Measurements from ENCODE around the gene ZNF329. TPM values are rescaled to one million over a fixed set of nuclear protein-coding genes. Genes with fewer than 3 reads are reported as not detected.

ZNF329 gene
- polyA plus RNA-seq, 3 donors, result 0.56 to 1.2 (median 0.65) TPM

DNA sequence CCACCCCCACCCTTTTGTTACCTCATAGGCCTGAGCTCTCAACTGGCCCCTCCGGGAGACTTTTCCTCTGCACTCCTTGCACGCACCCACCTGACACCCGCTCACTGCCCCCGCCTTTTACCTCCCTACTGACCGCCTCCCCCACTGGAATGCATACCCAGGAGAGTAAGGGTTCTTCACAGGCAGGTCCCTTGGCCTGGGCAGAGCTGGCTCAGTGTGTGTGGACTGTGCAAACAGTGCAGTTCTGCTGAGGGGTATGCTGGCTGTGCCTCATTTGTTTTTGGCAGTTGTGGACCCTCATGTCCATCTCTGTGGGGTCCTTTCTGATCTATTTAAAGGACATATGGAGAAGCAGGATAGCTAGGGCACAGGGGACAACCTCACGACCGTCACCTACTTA, 57.5 kb downstream of the ZNF329 start:
- TF ChIP-seq, protein P1, sequence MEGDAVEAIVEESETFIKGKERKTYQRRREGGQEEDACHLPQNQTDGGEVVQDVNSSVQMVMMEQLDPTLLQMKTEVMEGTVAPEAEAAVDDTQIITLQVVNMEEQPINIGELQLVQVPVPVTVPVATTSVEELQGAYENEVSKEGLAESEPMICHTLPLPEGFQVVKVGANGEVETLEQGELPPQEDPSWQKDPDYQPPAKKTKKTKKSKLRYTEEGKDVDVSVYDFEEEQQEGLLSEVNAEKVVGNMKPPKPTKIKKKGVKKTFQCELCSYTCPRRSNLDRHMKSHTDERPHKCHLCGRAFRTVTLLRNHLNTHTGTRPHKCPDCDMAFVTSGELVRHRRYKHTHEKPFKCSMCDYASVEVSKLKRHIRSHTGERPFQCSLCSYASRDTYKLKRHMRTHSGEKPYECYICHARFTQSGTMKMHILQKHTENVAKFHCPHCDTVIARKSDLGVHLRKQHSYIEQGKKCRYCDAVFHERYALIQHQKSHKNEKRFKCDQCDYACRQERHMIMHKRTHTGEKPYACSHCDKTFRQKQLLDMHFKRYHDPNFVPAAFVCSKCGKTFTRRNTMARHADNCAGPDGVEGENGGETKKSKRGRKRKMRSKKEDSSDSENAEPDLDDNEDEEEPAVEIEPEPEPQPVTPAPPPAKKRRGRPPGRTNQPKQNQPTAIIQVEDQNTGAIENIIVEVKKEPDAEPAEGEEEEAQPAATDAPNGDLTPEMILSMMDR (IDR thresholded peaks at IDR 0.05), result no peak
- Histone ChIP-seq H3K4me3 (replicated peaks in 1 of 3; ENCODE audit: low read depth in 2 of 3, low read length in 3 of 3) (no peak overlapping the region), H3K9me3 (replicated peaks in 1 of 2; ENCODE audit: control insufficient read depth in 1 of 2, insufficient read depth in 1 of 2, low read length in 2 of 2) (peaks cover 77 to 96% of the 10 kb centered on the region in 2 donors), H3K36me3 (replicated peaks in 1 of 2; ENCODE audit: control insufficient read depth in 1 of 2, insufficient read depth in 2 of 2, low read length in 2 of 2) (no peaks in the 10 kb centered on the region), H3K79me2 (ENCODE audit: insufficient read depth, low read length) (no peaks in the 10 kb centered on the region), H4K20me1 (ENCODE audit: insufficient read depth, low read length) (no peaks in the 10 kb centered on the region), H3K4me2 (replicated peaks; ENCODE audit: extremely low read depth, low read length, poor library complexity, severe bottlenecking) (no peak overlapping the region), H3K27me3 (ENCODE audit: control insufficient read depth in 2 of 2, insufficient read depth in 2 of 2, low read length in 2 of 2) (no peaks in the 10 kb centered on the region), H2AFZ (ENCODE audit: insufficient read depth, low read depth, low read length, poor library complexity, severe bottlenecking) (no peak overlapping the region), H3K9ac (ENCODE audit: insufficient read depth, low read length, poor library complexity, severe bottlenecking) (no peak overlapping the region), H3K27ac (ENCODE audit: low read depth in 1 of 2, low read length in 2 of 2) (no peak overlapping the region), H3K4me1 (ENCODE audit: control insufficient read depth in 1 of 2, insufficient read depth in 2 of 2, low read length in 2 of 2) (peaks cover 5 to 7% of the 10 kb centered on the region in 2 donors)
- Mint-ChIP-seq H3K27ac (no peak overlapping the region), H3K4me1 (peaks cover 4% of the 10 kb centered on the region), H3K9me3 (peaks cover 60 to 97% (median 89%) of the 10 kb centered on the region in 7 donors), H3K27me3 (ENCODE audit: low read depth in 3 of 3) (peaks cover 0 to 3% (median 0%) of the 10 kb centered on the region in 3 donors), H3K36me3 (peaks cover 0 to 4% of the 10 kb centered on the region in 2 donors), H3K4me3 (no peak overlapping the region)
- no peak for DNase-seq
- WGBS (ENCODE audit: insufficient coverage), result 100% methylated on average over 2 of the region's 7 CpGs
- intact Hi-C loops (cut with micrococcal nuclease), result no loop called here

DNA sequence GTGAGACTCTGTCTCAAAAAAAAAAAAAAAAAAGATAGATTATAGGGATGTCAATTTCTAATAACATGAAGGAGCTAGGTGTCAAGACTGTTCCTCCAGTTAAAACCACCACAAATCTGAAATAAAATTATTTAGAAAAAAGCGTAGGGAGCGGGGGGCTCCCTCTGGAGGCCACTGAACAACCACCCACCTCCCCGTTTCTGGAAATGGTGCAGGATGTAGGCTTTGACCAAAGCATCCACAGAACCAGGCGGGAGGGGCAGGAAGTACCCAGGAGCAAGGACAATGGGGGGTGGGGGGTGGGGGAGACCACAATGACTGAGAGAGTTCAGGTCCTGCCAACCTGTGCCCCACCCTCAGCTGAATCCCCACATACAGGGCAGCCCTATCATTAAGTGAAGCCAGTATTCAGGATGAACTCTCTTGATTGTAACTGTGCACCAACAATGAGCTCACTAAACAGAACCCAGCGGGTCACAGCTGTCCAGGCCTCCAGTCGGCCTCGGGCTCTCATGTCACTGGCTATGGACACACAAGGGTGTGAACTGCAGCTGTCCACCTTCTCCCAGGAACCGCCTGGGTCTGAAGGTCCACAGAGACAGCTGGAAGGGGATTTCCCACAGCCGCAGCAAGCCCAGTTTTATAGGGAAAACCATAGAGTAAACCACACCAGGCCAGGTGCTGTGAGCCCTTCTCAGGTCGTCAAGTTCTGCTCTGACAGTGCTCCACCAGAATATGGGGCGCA, 59.2 kb downstream of the ZNF329 start:
- Histone ChIP-seq H4K20me1 (ENCODE audit: insufficient read depth, low read length) (no peaks in the 10 kb centered on the region), H3K4me2 (replicated peaks; ENCODE audit: extremely low read depth, low read length, poor library complexity, severe bottlenecking) (no peak overlapping the region), H3K79me2 (ENCODE audit: insufficient read depth, low read length) (no peaks in the 10 kb centered on the region), H3K4me1 (ENCODE audit: control insufficient read depth in 1 of 2, insufficient read depth in 2 of 2, low read length in 2 of 2) (no peaks in the 10 kb centered on the region), H3K9me3 (replicated peaks in 1 of 2; ENCODE audit: control insufficient read depth in 1 of 2, insufficient read depth in 1 of 2, low read length in 2 of 2) (peaks cover 84 to 98% of the 10 kb centered on the region in 2 donors), H3K4me3 (replicated peaks in 1 of 3; ENCODE audit: low read depth in 2 of 3, low read length in 3 of 3) (no peak overlapping the region), H3K27me3 (ENCODE audit: control insufficient read depth in 2 of 2, insufficient read depth in 2 of 2, low read length in 2 of 2) (no peaks in the 10 kb centered on the region), H3K36me3 (replicated peaks in 1 of 2; ENCODE audit: control insufficient read depth in 1 of 2, insufficient read depth in 2 of 2, low read length in 2 of 2) (no peaks in the 10 kb centered on the region), H3K27ac (ENCODE audit: low read depth in 1 of 2, low read length in 2 of 2) (no peak overlapping the region), H2AFZ (ENCODE audit: insufficient read depth, low read depth, low read length, poor library complexity, severe bottlenecking) (no peak overlapping the region), H3K9ac (ENCODE audit: insufficient read depth, low read length, poor library complexity, severe bottlenecking) (no peak overlapping the region)
- 95% methylated on average over 5 of the region's 11 CpGs for WGBS (ENCODE audit: insufficient coverage)
- TF ChIP-seq, protein P1 (IDR thresholded peaks at IDR 0.05), result no peak
- Mint-ChIP-seq H3K9me3 (peaks cover 65 to 98% (median 95%) of the 10 kb centered on the region in 7 donors), H3K27me3 (ENCODE audit: low read depth in 3 of 3) (no peaks in the 10 kb centered on the region), H3K36me3 (peaks cover 0 to 4% of the 10 kb centered on the region in 2 donors), H3K27ac (no peak overlapping the region), H3K4me3 (no peak overlapping the region), H3K4me1 (no peaks in the 10 kb centered on the region)
- intact Hi-C loops (cut with micrococcal nuclease), result no loop called here
- DNase-seq, result no peak
